ENCODE data around the gene DPAGT1. TPM values are rescaled to one million over a fixed set of nuclear protein-coding genes. Genes with fewer than 3 reads are reported as not detected.

The DPAGT1 gene
- total and polyA plus RNA-seq, 12 donors = 26.8 to 73.9 (median 50.2) TPM

GRCh38 chr11:119116601-119117000, 14.9 kb upstream of the DPAGT1 start:
- TF ChIP-seq CTCF (IDR thresholded peaks at IDR 0.05) (no peak), POLR2A (IDR thresholded peaks at IDR 0.05) (no peak)
- Histone ChIP-seq H3K27ac (peak overlapping the region in 3 of 5 donors; percentile 28 to 76 (median 64)), H3K27me3 (no peaks in the 10 kb centered on the region), H3K4me3 (no peak overlapping the region), H3K36me3 (replicated peaks in 1 of 2) (peaks cover 0 to 35% of the 10 kb centered on the region in 2 donors), H3K4me1 (replicated peaks in 1 of 2) (peaks cover 0 to 12% of the 10 kb centered on the region in 2 donors), H3K9me3 (replicated peaks in 1 of 3) (no peaks in the 10 kb centered on the region)
- no peak for DNase-seq
- intact Hi-C loops (cut with DNase I) = no loop called here
- WGBS, 4 donors = 74 to 78% (median 76%) methylated on average over 5 of the region's 5 CpGs

- WGBS, 4 donors = 71 to 88% (median 77%) methylated on average over 4 to 10 of the region's 10 CpGs
- Histone ChIP-seq H3K36me3 (replicated peaks in 1 of 2) (peaks cover 0 to 39% of the 10 kb centered on the region in 2 donors), H3K27ac (peak overlapping the region in 3 of 5 donors; percentile 28 to 76 (median 64))
Measured at GRCh38 chr11:119116235-119116594, 14.6 kb upstream of the DPAGT1 start.

GRCh38 chr11:119115484-119116234, 14.0 kb upstream of the DPAGT1 start:
- H3K27ac ChIP-seq = peak overlapping the region in 3 of 5 donors; percentile 28 to 76 (median 64)
- peak; percentile 47 to 80 (median 65) for DNase-seq
- no peaks in the 10 kb centered on the region for H3K27me3 ChIP-seq
- H3K4me1 ChIP-seq (replicated peaks in 1 of 2) = peaks cover 0 to 10% of the 10 kb centered on the region in 2 donors
- peak overlapping the region in 1 of 4 donors; percentile 31 for H3K4me3 ChIP-seq
- H3K9me3 ChIP-seq (replicated peaks in 1 of 3) = no peaks in the 10 kb centered on the region
- intact Hi-C loops (cut with DNase I) = no loop called here
- TF ChIP-seq POLR2A (IDR thresholded peaks at IDR 0.05) (no peak), CTCF (IDR thresholded peaks at IDR 0.05) (no peak)
- H3K36me3 ChIP-seq (replicated peaks in 1 of 2) = peaks cover 0 to 45% of the 10 kb centered on the region in 2 donors
- WGBS, 4 donors = 45 to 62% (median 60%) methylated on average over 24 of the region's 24 CpGs

More at GRCh38 chr11:119116235-119116594, 14.6 kb upstream of the DPAGT1 start:
- intact Hi-C loops (cut with DNase I) = no loop called here
- no peak for DNase-seq
- no peak overlapping the region for H3K4me3 ChIP-seq
- TF ChIP-seq POLR2A (IDR thresholded peaks at IDR 0.05) (no peak), CTCF (IDR thresholded peaks at IDR 0.05) (no peak)
- peaks cover 0 to 12% of the 10 kb centered on the region in 2 donors for H3K4me1 ChIP-seq (replicated peaks in 1 of 2)
- H3K27me3 ChIP-seq = no peaks in the 10 kb centered on the region
- H3K9me3 ChIP-seq (replicated peaks in 1 of 3) = no peaks in the 10 kb centered on the region

- WGBS, 4 donors = 84 to 91% (median 86%) methylated on average over 5 of the region's 5 CpGs
- H3K9me3 ChIP-seq (replicated peaks in 1 of 3) = no peaks in the 10 kb centered on the region
- H3K27me3 ChIP-seq = no peaks in the 10 kb centered on the region
- no peak overlapping the region for H3K4me3 ChIP-seq
- no peak for TF ChIP-seq POLR2A (IDR thresholded peaks at IDR 0.05)
- no peak for TF ChIP-seq CTCF (IDR thresholded peaks at IDR 0.05)
- H3K4me1 ChIP-seq (replicated peaks in 1 of 2) = peaks cover 0 to 9% of the 10 kb centered on the region in 2 donors
- H3K27ac ChIP-seq = no peak overlapping the region
- intact Hi-C loops (cut with DNase I) = no loop called here
- peaks cover 0 to 46% of the 10 kb centered on the region in 2 donors for H3K36me3 ChIP-seq (replicated peaks in 1 of 2)
- no peak for DNase-seq
Measured at GRCh38 chr11:119114351-119114750, 12.7 kb upstream of the DPAGT1 start.

Data from adrenal gland (tissue), 12 donors.